Measurements from ENCODE around the gene KCTD19.

Gene KCTD19

GRCh38 chr16:67255553-67256221 is 70.9 kb downstream of the KCTD19 start:
- ChIA-PET CTCF (no interaction called here), POLR2A (interaction anchor here (1.2 to 1.4 kb wide), 2 partner anchors 8 to 9 kb away, joined by 4 read pairs; no protein-coding TSS in a partner anchor)
- no peak for DNase-seq (ENCODE audit: extremely low spot score)
- TF ChIP-seq ELF4 (IDR thresholded peaks at IDR 0.05) (no peak), ARNT (IDR thresholded peaks at IDR 0.05) (no peak), SP1 (IDR thresholded peaks at IDR 0.05) (no peak), NFRKB (IDR thresholded peaks at IDR 0.05) (no peak), ZNF384 (IDR thresholded peaks at IDR 0.05) (no peak), PKNOX1 (IDR thresholded peaks at IDR 0.05) (no peak), FOXK2 (IDR thresholded peaks at IDR 0.05) (no peak), CTBP1 (IDR thresholded peaks at IDR 0.05; ENCODE audit: borderline replicate concordance) (no peak), TARDBP (IDR thresholded peaks at IDR 0.05) (no peak), FOXM1 (IDR thresholded peaks at IDR 0.05; ENCODE audit: borderline replicate concordance) (no peak), HDGF (IDR thresholded peaks at IDR 0.05; ENCODE audit: borderline replicate concordance) (no peak), LEF1 (IDR thresholded peaks at IDR 0.05; ENCODE audit: borderline replicate concordance) (no peak), L3MBTL2 (conservative IDR thresholded peaks at IDR 0.05) (no peak), SUZ12 (IDR thresholded peaks at IDR 0.05) (no peak)

- TF ChIP-seq FOXM1 (IDR thresholded peaks at IDR 0.05; ENCODE audit: borderline replicate concordance) (no peak), FOXA1 (IDR thresholded peaks at IDR 0.05) (no peak), SP1 (IDR thresholded peaks at IDR 0.05) (no peak), TARDBP (IDR thresholded peaks at IDR 0.05) (no peak), FOXK2 (IDR thresholded peaks at IDR 0.05) (no peak), SUZ12 (IDR thresholded peaks at IDR 0.05) (no peak), LEF1 (IDR thresholded peaks at IDR 0.05; ENCODE audit: borderline replicate concordance) (no peak), PKNOX1 (IDR thresholded peaks at IDR 0.05) (no peak), HDGF (IDR thresholded peaks at IDR 0.05; ENCODE audit: borderline replicate concordance) (no peak), NFRKB (IDR thresholded peaks at IDR 0.05) (no peak), ELF4 (IDR thresholded peaks at IDR 0.05) (no peak), L3MBTL2 (conservative IDR thresholded peaks at IDR 0.05) (no peak), BHLHE40 (IDR thresholded peaks at IDR 0.05; ENCODE audit: borderline replicate concordance) (no peak)
- ChIA-PET CTCF (no interaction called here), POLR2A (no interaction called here)
- no peak for DNase-seq (ENCODE audit: extremely low spot score)
Observed at GRCh38 chr16:67254801-67255552, 71.6 kb downstream of the KCTD19 start.

GRCh38 chr16:67252609-67253497 is 73.7 kb downstream of the KCTD19 start:
- DNase-seq (ENCODE audit: extremely low spot score), result no peak
- CTCF ChIA-PET, result no interaction called here
- TF ChIP-seq L3MBTL2 (conservative IDR thresholded peaks at IDR 0.05), result no peak
- no peak for TF ChIP-seq PKNOX1 (IDR thresholded peaks at IDR 0.05)
- no peak for TF ChIP-seq ARNT (IDR thresholded peaks at IDR 0.05)
- TF ChIP-seq BHLHE40 (IDR thresholded peaks at IDR 0.05; ENCODE audit: borderline replicate concordance), result no peak
- TF ChIP-seq FOXK2 (IDR thresholded peaks at IDR 0.05), result no peak
- no peak for TF ChIP-seq FOXA1 (IDR thresholded peaks at IDR 0.05)
- TF ChIP-seq CTBP1 (IDR thresholded peaks at IDR 0.05; ENCODE audit: borderline replicate concordance), result no peak
- TF ChIP-seq LEF1 (IDR thresholded peaks at IDR 0.05; ENCODE audit: borderline replicate concordance), result no peak
- TF ChIP-seq TARDBP (IDR thresholded peaks at IDR 0.05), result no peak
- no peak for TF ChIP-seq NFRKB (IDR thresholded peaks at IDR 0.05)
- no peak for TF ChIP-seq ELF4 (IDR thresholded peaks at IDR 0.05)
- TF ChIP-seq HDGF (IDR thresholded peaks at IDR 0.05; ENCODE audit: borderline replicate concordance), result no peak
- POLR2A ChIA-PET, result no interaction called here

- ChIA-PET POLR2A (interaction anchor here (0.9 to 5.3 kb wide), 2 partner anchors 13 to 23 kb away, joined by 4 to 41 read pairs; partner anchors contain the start of gene TMEM208), CTCF (interaction anchor here (2.7 kb wide), 1 partner anchor 11 kb away, joined by 10 read pairs; no protein-coding TSS in a partner anchor)
- DNase-seq (ENCODE audit: extremely low spot score), result no peak
- no peak for TF ChIP-seq HDGF (IDR thresholded peaks at IDR 0.05; ENCODE audit: borderline replicate concordance)
- no peak for TF ChIP-seq ZNF384 (IDR thresholded peaks at IDR 0.05)
- no peak for TF ChIP-seq ARNT (IDR thresholded peaks at IDR 0.05)
- no peak for TF ChIP-seq PKNOX1 (IDR thresholded peaks at IDR 0.05)
- TF ChIP-seq FOXA1 (IDR thresholded peaks at IDR 0.05), result no peak
- no peak for TF ChIP-seq L3MBTL2 (conservative IDR thresholded peaks at IDR 0.05)
- no peak for TF ChIP-seq SP1 (IDR thresholded peaks at IDR 0.05)
- TF ChIP-seq FOXK2 (IDR thresholded peaks at IDR 0.05), result no peak
- TF ChIP-seq FOXM1 (IDR thresholded peaks at IDR 0.05; ENCODE audit: borderline replicate concordance), result no peak
- TF ChIP-seq SUZ12 (IDR thresholded peaks at IDR 0.05), result no peak
- no peak for TF ChIP-seq LEF1 (IDR thresholded peaks at IDR 0.05; ENCODE audit: borderline replicate concordance)
- TF ChIP-seq TARDBP (IDR thresholded peaks at IDR 0.05), result no peak
- TF ChIP-seq NFRKB (IDR thresholded peaks at IDR 0.05), result no peak
- TF ChIP-seq ELF4 (IDR thresholded peaks at IDR 0.05), result no peak
Observed at GRCh38 chr16:67250045-67250327, 76.6 kb downstream of the KCTD19 start.

Measured in HEK293T (cell line).